GM12874 (cell line): Measurements from ENCODE around the gene TCTA.
A peak's percentile ranks its signal among the peaks of the same experiment; 100 is the strongest.

ENCODE experiments used
- TF ChIP-seq, protein P1 (sequence below): IDR thresholded peaks from 2 replicates; pipeline ENCODE4 v1.5.1; 2011; ENCODE audit warnings: low read depth, mild to moderate bottlenecking, control low read depth, low read length, moderate library complexity; ENCODE audit not compliant: insufficient read depth

TCTA gene

DNA sequence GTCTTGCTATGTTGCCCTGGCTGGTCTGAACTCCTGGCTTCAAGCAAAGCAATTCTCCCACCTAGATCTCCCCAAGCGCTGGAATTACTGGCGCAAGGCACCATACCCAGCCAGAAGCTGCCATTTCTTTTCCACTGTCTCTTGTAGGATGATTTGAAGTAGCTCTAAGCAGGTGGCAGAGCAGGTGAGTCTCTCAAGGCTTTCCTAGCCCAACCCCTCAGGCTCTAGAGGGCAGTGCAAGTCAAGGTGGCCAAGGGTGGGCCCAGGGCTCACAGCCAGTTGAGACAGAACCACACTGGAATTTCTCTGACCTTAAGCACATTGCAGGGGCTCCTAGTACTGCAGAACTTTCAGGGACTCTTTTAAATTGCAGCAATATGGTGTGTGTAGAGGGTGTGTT lies 42.2 kb downstream of the TCTA start:
- TF ChIP-seq, protein P1, sequence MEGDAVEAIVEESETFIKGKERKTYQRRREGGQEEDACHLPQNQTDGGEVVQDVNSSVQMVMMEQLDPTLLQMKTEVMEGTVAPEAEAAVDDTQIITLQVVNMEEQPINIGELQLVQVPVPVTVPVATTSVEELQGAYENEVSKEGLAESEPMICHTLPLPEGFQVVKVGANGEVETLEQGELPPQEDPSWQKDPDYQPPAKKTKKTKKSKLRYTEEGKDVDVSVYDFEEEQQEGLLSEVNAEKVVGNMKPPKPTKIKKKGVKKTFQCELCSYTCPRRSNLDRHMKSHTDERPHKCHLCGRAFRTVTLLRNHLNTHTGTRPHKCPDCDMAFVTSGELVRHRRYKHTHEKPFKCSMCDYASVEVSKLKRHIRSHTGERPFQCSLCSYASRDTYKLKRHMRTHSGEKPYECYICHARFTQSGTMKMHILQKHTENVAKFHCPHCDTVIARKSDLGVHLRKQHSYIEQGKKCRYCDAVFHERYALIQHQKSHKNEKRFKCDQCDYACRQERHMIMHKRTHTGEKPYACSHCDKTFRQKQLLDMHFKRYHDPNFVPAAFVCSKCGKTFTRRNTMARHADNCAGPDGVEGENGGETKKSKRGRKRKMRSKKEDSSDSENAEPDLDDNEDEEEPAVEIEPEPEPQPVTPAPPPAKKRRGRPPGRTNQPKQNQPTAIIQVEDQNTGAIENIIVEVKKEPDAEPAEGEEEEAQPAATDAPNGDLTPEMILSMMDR, result peak; percentile 21; the same call in 1 of the 2 replicates

DNA sequence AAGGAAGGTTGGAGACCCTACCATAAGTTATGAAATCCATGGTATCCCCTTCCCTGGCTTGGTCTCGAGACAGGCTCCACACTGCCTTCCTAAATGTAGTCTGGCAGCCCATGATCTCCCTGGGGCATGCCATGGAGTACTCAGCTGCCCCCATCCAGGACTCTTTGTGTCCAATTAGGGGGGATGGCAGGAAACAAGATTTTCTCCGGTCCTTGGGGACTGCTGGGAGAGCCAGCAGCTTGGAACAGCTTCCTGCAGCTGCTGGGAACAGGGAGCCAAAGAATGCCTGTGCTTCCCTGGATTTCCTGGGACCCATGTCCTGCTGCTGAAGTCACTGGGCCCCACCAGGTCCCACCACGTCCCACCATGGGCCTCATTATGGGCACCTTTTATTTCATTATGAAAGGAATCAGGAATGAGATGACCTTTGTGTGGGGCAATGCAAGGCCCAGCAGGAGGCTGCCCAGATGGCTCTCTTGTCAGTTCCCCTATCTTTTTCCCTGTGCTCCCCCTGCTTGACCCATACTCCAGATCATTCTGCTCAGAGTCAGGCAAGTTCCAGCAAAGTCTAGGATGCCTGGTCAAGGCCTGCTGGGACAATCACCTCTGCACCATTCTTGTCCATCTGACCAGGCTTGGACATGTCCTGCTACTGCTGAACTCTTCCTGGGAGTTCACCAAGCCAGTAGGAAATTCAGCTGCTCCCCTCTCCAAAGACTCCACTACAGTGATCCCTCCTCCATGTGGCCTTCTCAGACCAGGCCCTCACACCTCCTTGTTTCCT lies 42.9 kb downstream of the TCTA start:
- TF ChIP-seq, protein P1, result no peak

DNA sequence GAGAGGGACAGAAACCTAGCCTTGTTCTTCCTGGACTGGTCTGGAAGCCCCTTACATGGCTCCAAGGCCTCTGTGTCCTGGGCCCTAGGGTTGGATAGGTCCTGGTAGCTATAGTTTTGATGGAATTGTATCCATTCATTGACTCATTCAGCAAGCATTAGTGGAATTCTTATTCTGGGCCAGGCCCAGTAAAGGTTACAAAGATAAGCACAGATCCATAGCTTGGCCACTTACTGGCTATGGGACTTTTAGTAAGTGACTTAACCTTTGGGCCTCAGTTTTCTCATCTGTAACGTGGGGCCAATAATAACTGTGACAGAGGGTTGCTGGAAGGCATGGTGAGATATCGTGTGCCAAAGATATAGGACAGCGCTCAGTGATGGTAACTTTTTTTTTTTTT lies 44.2 kb downstream of the TCTA start:
- TF ChIP-seq, protein P1, result no peak

DNA sequence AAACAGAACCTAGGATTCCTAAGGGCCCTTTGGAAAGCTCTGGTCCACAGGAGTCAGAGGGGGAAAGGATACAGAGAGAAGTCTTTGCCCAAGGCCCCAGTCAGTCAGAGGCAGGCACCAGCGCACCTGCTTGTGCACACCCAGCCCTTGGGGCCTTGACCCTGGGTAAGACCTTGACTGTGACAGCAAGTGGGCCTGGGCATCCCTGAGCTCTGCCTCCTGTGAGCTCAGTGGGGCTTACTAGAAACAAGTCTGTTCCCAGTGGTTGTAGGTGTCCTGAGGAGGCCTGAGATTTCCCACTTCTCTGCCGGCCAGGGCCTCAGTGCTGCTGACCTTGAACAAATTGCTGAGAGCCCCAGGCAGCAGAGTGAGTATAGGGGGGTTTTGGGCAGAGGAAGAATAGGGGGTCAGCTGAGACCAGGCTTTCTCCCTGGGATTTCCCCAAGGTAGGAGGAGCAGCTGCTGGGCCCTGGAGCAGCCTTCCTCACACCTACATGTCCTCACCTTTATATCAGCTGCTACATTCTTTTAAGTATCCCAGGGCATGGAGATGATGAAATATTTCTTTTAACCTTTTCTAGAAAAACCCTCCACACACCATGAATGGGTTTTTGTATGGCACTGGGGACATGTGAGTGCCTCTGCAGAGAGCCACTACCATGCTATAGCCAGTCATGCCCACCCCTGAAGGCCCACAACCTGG lies 48.1 kb downstream of the TCTA start:
- TF ChIP-seq, protein P1, result no peak

DNA sequence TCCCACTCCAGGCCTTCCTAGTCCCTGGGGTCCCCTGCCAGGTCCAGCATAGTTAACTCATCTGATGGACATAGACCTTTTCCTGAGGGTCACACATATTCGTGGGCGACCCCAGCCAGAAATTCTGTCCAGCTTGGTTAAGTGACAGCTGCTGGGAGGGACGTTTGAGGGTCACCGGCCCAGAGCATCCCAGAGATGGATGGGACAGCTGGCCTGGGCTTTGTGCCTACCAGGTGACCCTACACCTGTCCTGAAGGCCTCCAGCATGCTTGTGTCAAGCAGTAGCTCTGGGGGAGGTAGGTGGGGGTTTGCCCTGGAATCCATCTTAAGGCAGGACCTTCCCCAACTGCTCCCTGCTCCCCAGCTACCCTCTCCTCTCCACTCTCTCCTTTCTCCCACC lies 48.7 kb downstream of the TCTA start:
- TF ChIP-seq, protein P1, result no peak

DNA sequence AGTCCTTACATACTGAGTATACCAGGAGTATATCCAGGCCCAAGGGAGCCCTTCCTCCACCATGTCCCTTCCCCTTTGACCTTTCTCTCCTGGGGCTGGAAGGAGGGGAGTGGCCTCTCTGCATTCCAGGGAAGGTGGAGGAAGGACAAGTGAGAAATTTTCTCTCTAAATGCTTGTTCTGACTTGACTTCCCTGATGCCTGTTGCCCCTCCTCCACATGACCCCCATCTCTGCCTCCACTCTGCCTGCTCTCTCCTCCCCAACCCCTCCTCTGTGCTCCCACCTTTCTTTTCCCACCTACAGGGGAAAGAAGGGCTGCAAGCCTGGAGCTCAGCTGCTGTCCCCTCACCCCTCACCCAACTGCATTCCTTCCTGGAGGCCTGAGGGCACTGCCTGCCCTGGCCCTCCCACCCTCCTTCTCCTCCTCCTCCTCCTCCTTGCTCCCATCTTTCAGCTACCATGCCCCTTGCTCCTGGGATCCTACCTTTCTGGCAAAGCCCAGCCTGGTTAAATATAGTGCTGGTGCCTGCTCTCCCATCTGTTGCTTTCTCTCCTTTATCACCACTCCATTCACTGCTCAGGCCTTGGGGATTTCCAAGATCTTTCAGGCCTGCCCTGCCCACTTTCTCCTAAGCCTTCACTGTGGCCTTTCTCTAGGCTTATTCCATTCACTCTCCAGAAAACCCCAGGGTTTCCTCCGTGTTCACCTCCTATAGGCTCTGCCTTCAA lies 49.4 kb downstream of the TCTA start:
- TF ChIP-seq, protein P1, result no peak

DNA sequence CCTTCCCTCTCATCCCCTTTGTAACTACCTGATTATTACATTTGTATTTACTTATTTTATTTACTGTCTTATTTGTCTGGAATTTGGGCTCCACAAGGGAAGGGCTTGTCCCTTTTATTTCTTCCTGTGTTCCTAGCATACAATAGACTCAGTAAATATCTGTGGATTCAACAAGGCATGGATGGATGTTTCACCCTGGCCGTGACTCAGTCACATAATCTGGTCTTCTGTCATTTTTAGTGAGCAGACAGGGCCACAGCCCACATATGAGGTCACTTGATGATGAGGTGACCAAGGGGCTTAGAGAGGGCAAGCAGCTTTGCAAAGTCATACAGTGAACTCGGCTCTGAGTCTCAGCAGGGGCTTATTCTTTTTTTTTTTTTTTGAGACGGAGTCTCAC lies 50.0 kb downstream of the TCTA start:
- TF ChIP-seq, protein P1, result no peak
